Heart right ventricle (tissue), 16 donors: ENCODE results near the gene EDDM13. TPM values are rescaled to one million over a fixed set of nuclear protein-coding genes. Genes with fewer than 3 reads are reported as not detected.
"Not testable (repeated sequence)": the region's sequence is repeated elsewhere in the genome, so short reads cannot be mapped to it uniquely, and the experiment has no call there.

Experiments
- ATAC-seq, 8 donors: fragments of 200-7000 bp; cut with Tn5 transposase; one replicate each; pipeline ENCODE4 v1.9.1; 2020; ENCODE audit warnings: mild to moderate bottlenecking in 8 of 8, moderate library complexity in 8 of 8, moderate number of reproducible peaks in 1 of 8
- DNase-seq, 2 donors: peaks; one replicate each; pipeline ENCODE4 v3.0.0-alpha.2; 2020
- H3K27ac ChIP-seq, 10 donors: fragments of 200-600 bp; sonication (generic) in 2 of 10; one replicate each; pipeline versions ENCODE4 v1.5.0 to v1.8.0; 2020 to 2022; ENCODE audit warnings: mild to moderate bottlenecking in 3 of 10
- H3K27me3 ChIP-seq, 7 donors: fragments of 200-600 bp; one replicate each; pipeline ENCODE4 v1.8.0; 2021 to 2022; ENCODE audit warnings: mild to moderate bottlenecking in 2 of 7
- H3K36me3 ChIP-seq, 9 donors: fragments of 200-600 bp; sonication (generic) in 1 of 9; one replicate each; pipeline versions ENCODE4 v1.5.0 to v1.8.0; 2020 to 2022; ENCODE audit warnings: mild to moderate bottlenecking in 2 of 9
- H3K4me1 ChIP-seq, 9 donors: fragments of 200-600 bp; sonication (generic) in 1 of 9; one replicate each; pipeline versions ENCODE4 v1.5.0 to v1.8.0; 2020 to 2022; ENCODE audit warnings: mild to moderate bottlenecking in 4 of 9
- H3K4me3 ChIP-seq, 10 donors: fragments of 200-600 bp; sonication (generic) in 2 of 10; one replicate each; pipeline versions ENCODE4 v1.5.0 to v1.8.0; 2020 to 2022; ENCODE audit warnings: mild to moderate bottlenecking in 7 of 10, moderate library complexity in 2 of 10
- H3K9me3 ChIP-seq, 11 donors: fragments of 200-600 bp in 10 of 11; sonication (generic) in 2 of 11; one replicate each; pipeline versions ENCODE4 v1.5.0 to v1.8.0; 2013 to 2022; ENCODE audit warnings: mild to moderate bottlenecking in 2 of 11, control low read depth in 1 of 11, moderate library complexity in 1 of 11
- CTCF ChIP-seq, 9 donors: fragments of 200-600 bp; sonication (generic) in 2 of 9; IDR thresholded peaks; one replicate each; pipeline versions ENCODE4 v1.5.0 to v1.8.0; 2021 to 2022; ENCODE audit warnings: antibody characterized with exemption in 9 of 9, mild to moderate bottlenecking in 5 of 9, moderate library complexity in 1 of 9
- WGBS, 2 donors: extraction: QIAGEN DNeasy Blood & Tissue Kit; methylation state at CpG; one replicate each; pipeline ENCODE4 v1.1.7; 2013; ENCODE audit warnings: inconsistent platforms in 1 of 2; 5-methylcytosine and 5-hydroxymethylcytosine counted together
- intact Hi-C, 10 donors: fragments of 100-400 bp; cut with DNase I; formaldehyde crosslinking; loops; one replicate each; pipeline versions ENCODE4 v1.11.1 to v1.14.2; 2022
- polyA plus RNA-seq, 2 donors: library from polyadenylated mRNA; stranded (reverse); fragments of 200-250 nt; gene quantifications; one replicate each; pipeline ENCODE4 v1.2.3, GENCODE V29; 2013
- total RNA-seq, 10 donors: library from RNA; stranded (reverse); fragmentation: NEBNext Ultra II Directional in 3 of 10; extraction: Animal tissue kit (Norgen Biotek cat#: 25700) in 3 of 10; gene quantifications; one replicate each; pipeline versions ENCODE4 v1.2.1 to v1.2.4, GENCODE V29; 2021 to 2023
- donor health status: Arrhythmogenic right ventricular cardiomyopathy.
- donor health status: ischemic (EF 13 %, LVEDD 7.1; RV severe dilation, severe dysfunction).
- donor health status: healthy with polysubstance abuse.
- donor health status: DM: no; HTN: yes; CAD: no.
- donor health status: DM: no; HTN: no; CAD: no.
- donor health status: ischemic (EF 25% LVEDD 6.9; RV normal size, moderate dysfunction).
- donor health status: ischemic (EF 25% LVEDD 5.7; RV mildly dilated, moderate dysfunction).
- donor health status: healthy.
- donor health status: DM: yes; HTN: yes; CAD: no.
- donor health status: Ischemic cardiomyopathy.
- donor health status: ischemic (EF 35%, LVEDD 5.7; RV mildly dilated, moderate dysfunction).
- donor health status: nonischemic (EF 11% LVEDD 7.7; RV severe dilation, severe dysfunction).
- donor health status: DM: yes; HTN: yes; CAD: no.
- donor health status: PGD.
- donor health status: ischemic (EF 29% LVEDD 5.4; RV normal size, mild dysfunction).
- donor health status: nonischemic (EF 23%, LVEDD 6.1; RV moderate dilation, normal function).

Gene EDDM13
- total and polyA plus RNA-seq, 12 donors, result 0.39 to 0.87 (median 0.56) TPM; not detected in 8

DNA sequence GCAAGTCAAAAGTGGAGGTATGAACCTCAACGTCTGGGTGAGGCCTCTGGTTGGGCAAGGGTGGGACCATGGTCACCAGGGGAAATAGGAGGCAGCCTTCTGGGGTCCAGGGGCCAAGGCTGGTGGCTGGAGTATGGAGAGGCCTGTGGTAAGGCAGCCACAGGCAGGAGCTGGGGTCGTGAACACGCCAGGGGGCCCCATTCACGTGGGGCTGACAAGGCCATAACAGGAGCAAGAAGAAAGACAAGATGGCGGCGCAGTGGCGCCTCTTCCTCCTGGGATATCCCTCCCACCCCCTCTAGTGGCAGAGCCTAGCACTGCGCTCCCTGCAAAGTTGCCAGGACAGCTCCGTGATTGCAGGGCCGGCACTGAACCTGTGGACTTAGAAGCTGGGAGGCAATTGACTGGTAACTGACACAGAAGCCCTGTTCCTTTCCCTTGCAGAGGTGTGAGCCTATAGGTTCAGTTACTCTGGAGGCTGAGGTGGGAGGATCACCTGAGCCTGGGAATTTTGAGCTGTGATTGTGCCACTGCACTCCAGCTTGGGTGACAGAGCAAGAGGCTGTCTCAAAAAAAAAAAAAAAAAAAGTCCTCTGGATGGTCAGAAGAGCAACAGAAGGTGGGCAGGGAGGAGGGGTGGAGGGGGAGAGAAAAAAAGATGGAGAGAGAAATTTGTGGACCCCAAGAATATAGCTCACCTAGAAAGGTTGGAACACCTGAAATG lies 19.7 kb upstream of the EDDM13 start:
- no peak overlapping the region for H3K27ac ChIP-seq
- intact Hi-C loops, result loop anchor here (1.0 to 10.0 kb wide), 9 partner anchors 79 to 176 kb away; no protein-coding TSS in a partner anchor
- peak; percentile 58 to 87 (median 79) for TF ChIP-seq CTCF (IDR thresholded peaks at IDR 0.05)
- H3K36me3 ChIP-seq, result no peaks in the 10 kb centered on the region
- DNase-seq, result peak; percentile 57 to 85
- peaks cover 0 to 4% (median 0%) of the 10 kb centered on the region in 9 donors for H3K4me1 ChIP-seq
- H3K9me3 ChIP-seq, result no peaks in the 10 kb centered on the region
- WGBS, 2 donors, result 32 to 37% methylated on average over 10 of the region's 10 CpGs
- no peak overlapping the region for H3K4me3 ChIP-seq
- no peaks in the 10 kb centered on the region for H3K27me3 ChIP-seq
- ATAC-seq, result peak; percentile 43 to 86 (median 76)

DNA sequence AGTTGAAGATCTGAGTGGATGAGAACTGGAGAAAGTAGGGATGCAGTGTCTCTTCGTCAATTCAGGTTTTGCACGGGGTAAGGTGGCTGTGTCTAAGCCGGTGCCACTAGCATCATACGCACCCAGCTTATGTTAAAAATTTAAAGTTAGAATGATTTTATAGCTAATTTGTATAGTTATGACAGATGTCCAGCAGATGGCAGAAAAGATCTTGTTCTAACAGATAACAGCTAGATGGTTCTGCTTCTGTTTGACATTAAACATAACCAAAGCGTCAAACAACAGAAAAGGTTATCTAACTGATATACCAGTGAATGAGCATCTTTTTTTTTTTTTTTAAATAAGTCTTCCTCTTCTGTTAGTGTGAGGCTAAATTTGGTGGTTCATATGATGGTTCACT lies 18.8 kb upstream of the EDDM13 start:
- peak in 8 of 9 donors; percentile 17 to 63 (median 53) for TF ChIP-seq CTCF (IDR thresholded peaks at IDR 0.05)
- peak in 6 of 8 donors; percentile 16 to 76 (median 54) for ATAC-seq
- 54 to 57% methylated on average over 5 of the region's 5 CpGs for WGBS, 2 donors

GRCh38 chr19:56258272-56258671 lies 14.3 kb upstream of the EDDM13 start:
- WGBS, 2 donors, result 87 to 88% methylated on average over 12 of the region's 12 CpGs
- ATAC-seq (no peak), DNase-seq (no peak)
- Histone ChIP-seq H3K4me1 (peaks cover 0 to 4% (median 0%) of the 10 kb centered on the region in 9 donors), H3K4me3 (no peak overlapping the region), H3K27ac (no peak overlapping the region), H3K27me3 (no peaks in the 10 kb centered on the region), H3K9me3 (no peaks in the 10 kb centered on the region), H3K36me3 (peaks cover 0 to 6% (median 0%) of the 10 kb centered on the region in 9 donors)
- no peak for TF ChIP-seq CTCF (IDR thresholded peaks at IDR 0.05)
- intact Hi-C loops, result loop anchor here in 3 of 10 donors (5.0 to 10.0 kb wide), 3 partner anchors 77 to 181 kb away; no protein-coding TSS in a partner anchor

More for the DNA sequence above, 18.8 kb upstream of the EDDM13 start:
- Histone ChIP-seq H3K4me1 (peaks cover 0 to 4% (median 0%) of the 10 kb centered on the region in 9 donors), H3K27ac (no peak overlapping the region), H3K9me3 (no peaks in the 10 kb centered on the region), H3K4me3 (no peak overlapping the region), H3K36me3 (no peaks in the 10 kb centered on the region), H3K27me3 (no peaks in the 10 kb centered on the region)
- intact Hi-C loops, result loop anchor here (1.0 to 10.0 kb wide), 9 partner anchors 79 to 176 kb away; no protein-coding TSS in a partner anchor
- DNase-seq, result no peak

GRCh38 chr19:56261145-56261544 lies 11.4 kb upstream of the EDDM13 start:
- H3K27ac ChIP-seq, result no peak overlapping the region
- no peaks in the 10 kb centered on the region for H3K27me3 ChIP-seq
- peaks cover 0 to 9% (median 0%) of the 10 kb centered on the region in 9 donors for H3K36me3 ChIP-seq
- ATAC-seq (no peak), DNase-seq (no peak)
- no peak for TF ChIP-seq CTCF (IDR thresholded peaks at IDR 0.05)
- intact Hi-C loops, result no loop called here
- H3K9me3 ChIP-seq, result no peaks in the 10 kb centered on the region
- H3K4me1 ChIP-seq, result peaks cover 0 to 10% (median 0%) of the 10 kb centered on the region in 9 donors
- H3K4me3 ChIP-seq, result no peak overlapping the region

DNA sequence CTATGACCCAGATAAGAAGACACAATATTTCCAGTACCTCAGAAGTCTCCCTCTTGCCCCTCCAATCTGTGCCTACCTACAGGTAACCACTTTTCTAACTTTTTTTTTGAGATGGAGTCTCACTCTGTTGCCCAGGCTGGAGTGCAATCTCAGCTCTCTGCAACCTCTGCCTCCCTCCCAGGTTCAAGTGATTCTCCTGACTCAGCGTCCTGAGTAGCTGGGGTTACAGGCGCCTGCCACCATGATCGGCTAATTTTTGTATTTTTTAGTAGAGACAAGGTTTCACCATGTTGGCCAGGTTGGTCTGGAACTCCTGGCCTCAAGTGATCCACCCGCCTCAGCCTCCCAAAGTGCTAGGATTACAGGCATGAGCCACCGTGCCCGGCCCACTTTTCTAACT lies 10.6 kb upstream of the EDDM13 start:
- DNase-seq, intact Hi-C loops, H3K9me3 ChIP-seq, H3K27ac ChIP-seq, H3K36me3 ChIP-seq, ATAC-seq, H3K4me3 ChIP-seq, H3K27me3 ChIP-seq: not testable (repeated sequence)
- WGBS, 2 donors, result 93 to 98% methylated on average over 6 of the region's 6 CpGs
- peaks cover 0 to 13% (median 0%) of the 10 kb centered on the region in 9 donors for H3K4me1 ChIP-seq
